ENCODE results near the gene METRN. TPM values are rescaled to one million over a fixed set of nuclear protein-coding genes. Genes with fewer than 3 reads are reported as not detected.

METRN gene
- total RNA-seq, 2 experiments from 2014 or later: 8.2 to 11.0 TPM

- peak within 1 kb of the TSS; percentile 80 for H3K4me3 Mint-ChIP-seq
- H3K27me3 Mint-ChIP-seq (ENCODE audit: low read depth): peaks cover 3% of the 10 kb centered on the region
- CTCF ChIA-PET: no interaction called here
- intact Hi-C loops (cut with micrococcal nuclease): loop anchor here (1.0 to 5.0 kb wide), 5 partner anchors 12 to 291 kb away; partner anchors contain the start of genes ANTKMT, CAPN15, LMF1 and RHOT2
- peaks cover 38% of the 10 kb centered on the region for H3K4me1 Mint-ChIP-seq (ENCODE audit: low read depth)
- H3K36me3 Mint-ChIP-seq (ENCODE audit: low read depth): peaks cover 11% of the 10 kb centered on the region
- H3K27ac Mint-ChIP-seq: peak within 1 kb of the TSS; percentile 19
- peak; percentile 90 for DNase-seq
- H3K9me3 Mint-ChIP-seq: no peaks in the 10 kb centered on the region
Measured at GRCh38 chr16:679814-680624, 34.9 kb upstream of the METRN start, which contains the start of gene STUB1. STUB1 (plus strand) TSS chr16:680410; CDS start chr16:680526, 116 bp downstream.

DNA sequence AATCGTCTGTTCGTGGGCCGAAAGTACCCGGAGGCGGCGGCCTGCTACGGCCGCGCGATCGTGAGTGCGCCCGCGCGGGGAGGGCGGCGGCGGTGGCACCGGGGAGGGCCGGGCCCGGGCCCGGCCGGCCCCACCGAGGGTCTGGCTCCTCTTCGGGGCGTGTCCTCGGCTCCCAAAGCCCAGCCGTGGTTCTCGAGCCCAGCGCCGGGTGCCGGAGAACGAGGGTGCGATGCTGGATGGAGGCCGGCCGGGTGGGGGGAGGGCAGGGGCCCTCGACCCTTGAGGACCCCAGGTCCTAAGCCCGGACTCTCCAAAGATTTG lies 34.3 kb upstream of the METRN start:
- no peak for DNase-seq
- Mint-ChIP-seq H3K4me1 (ENCODE audit: low read depth) (peaks cover 35% of the 10 kb centered on the region), H3K36me3 (ENCODE audit: low read depth) (peaks cover 11% of the 10 kb centered on the region), H3K27me3 (ENCODE audit: low read depth) (no peaks in the 10 kb centered on the region), H3K9me3 (no peaks in the 10 kb centered on the region), H3K4me3 (peak overlapping the region; percentile 80), H3K27ac (no peak overlapping the region)
- CTCF ChIA-PET: no interaction called here
- intact Hi-C loops (cut with micrococcal nuclease): loop anchor here (1.0 to 5.0 kb wide), 5 partner anchors 12 to 290 kb away; partner anchors contain the start of genes ANTKMT, CAPN15, LMF1 and RHOT2

- Mint-ChIP-seq H3K9me3 (no peaks in the 10 kb centered on the region), H3K4me3 (peak overlapping the region; percentile 80), H3K27me3 (ENCODE audit: low read depth) (no peaks in the 10 kb centered on the region), H3K27ac (peak overlapping the region; percentile 50), H3K36me3 (ENCODE audit: low read depth) (peaks cover 11% of the 10 kb centered on the region), H3K4me1 (ENCODE audit: low read depth) (peaks cover 38% of the 10 kb centered on the region)
- CTCF ChIA-PET: no interaction called here
- intact Hi-C loops (cut with micrococcal nuclease): loop anchor here (1.0 to 5.0 kb wide), 5 partner anchors 13 to 290 kb away; partner anchors contain the start of genes ANTKMT, CAPN15, LMF1 and RHOT2
- DNase-seq: no peak
Measured at GRCh38 chr16:680967-681745, 33.8 kb upstream of the METRN start.

DNA sequence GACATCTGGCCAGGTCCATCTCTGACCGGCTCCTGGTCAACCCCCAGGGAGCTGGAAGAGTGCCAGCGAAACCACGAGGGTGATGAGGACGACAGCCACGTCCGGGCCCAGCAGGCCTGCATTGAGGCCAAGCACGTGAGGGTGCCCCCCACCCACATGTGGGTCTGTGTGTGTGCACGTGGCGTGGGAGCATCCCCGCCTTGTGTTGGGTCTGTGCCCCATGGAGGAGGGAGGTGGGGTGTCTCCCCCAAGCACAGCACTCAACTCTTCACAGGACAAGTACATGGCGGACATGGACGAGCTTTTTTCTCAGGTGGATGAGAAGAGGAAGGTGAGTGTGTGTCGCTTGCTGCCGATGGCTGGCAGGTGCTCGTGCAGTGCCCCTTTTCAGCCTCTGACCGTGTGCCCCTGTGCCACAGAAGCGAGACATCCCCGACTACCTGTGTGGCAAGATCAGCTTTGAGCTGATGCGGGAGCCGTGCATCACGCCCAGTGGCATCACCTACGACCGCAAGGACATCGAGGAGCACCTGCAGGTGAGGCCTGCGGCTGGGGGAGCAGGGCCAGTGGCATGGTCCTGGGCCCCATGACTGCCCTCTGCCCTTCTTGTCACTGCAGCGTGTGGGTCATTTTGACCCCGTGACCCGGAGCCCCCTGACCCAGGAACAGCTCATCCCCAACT lies 33.0 kb upstream of the METRN start:
- Mint-ChIP-seq H3K36me3 (ENCODE audit: low read depth) (peaks cover 11% of the 10 kb centered on the region), H3K9me3 (no peaks in the 10 kb centered on the region), H3K27ac (peak overlapping the region; percentile 50), H3K4me3 (peak overlapping the region; percentile 80), H3K27me3 (ENCODE audit: low read depth) (no peaks in the 10 kb centered on the region), H3K4me1 (ENCODE audit: low read depth) (peaks cover 34% of the 10 kb centered on the region)
- no peak for DNase-seq
- CTCF ChIA-PET: no interaction called here
- intact Hi-C loops (cut with micrococcal nuclease): loop anchor here (2.0 to 5.0 kb wide), 3 partner anchors 40 to 289 kb away; partner anchors contain the start of genes ANTKMT, CAPN15 and LMF1

DNA sequence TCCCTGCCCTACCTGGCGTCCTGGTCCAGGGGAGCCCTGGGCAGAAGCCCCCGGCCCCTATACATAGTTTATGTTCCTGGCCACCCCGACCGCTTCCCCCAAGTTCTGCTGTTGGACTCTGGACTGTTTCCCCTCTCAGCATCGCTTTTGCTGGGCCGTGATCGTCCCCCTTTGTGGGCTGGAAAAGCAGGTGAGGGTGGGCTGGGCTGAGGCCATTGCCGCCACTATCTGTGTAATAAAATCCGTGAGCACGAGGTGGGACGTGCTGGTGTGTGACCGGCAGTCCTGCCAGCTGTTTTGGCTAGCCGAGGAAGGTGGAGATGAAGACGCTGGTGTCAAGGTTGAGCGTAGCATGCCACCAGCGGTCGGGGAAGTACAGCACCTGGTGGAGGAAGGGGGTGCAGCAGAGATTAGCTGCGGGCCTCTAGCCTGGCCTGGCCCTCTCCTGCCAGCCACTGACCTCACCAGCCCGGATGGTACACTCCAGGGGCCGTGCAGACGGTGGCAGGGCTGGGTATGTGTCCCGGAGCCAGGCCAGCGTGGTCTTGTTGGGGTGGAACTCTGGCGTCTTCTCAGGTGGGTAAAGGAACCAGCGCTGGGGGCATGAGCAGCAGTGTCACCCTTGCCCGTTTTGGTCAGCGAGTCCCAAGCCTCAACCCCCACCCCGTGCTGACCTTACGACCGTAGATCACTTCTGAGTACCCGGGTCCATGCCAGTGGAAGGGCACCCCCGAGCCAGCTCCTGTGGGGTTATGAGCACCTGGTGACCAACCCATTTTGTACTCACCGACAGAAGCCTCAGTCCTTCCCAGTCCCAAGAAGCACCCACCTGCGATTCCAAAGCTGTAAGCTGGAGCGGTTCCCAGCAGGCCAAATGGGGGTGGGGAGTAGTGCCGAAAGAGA lies 32.2 kb upstream of the METRN start:
- H3K27me3 Mint-ChIP-seq (ENCODE audit: low read depth): no peaks in the 10 kb centered on the region
- H3K9me3 Mint-ChIP-seq: no peaks in the 10 kb centered on the region
- peaks cover 32% of the 10 kb centered on the region for H3K4me1 Mint-ChIP-seq (ENCODE audit: low read depth)
- intact Hi-C loops (cut with micrococcal nuclease): loop anchor here (5.0 kb wide), 2 partner anchors 40 to 155 kb away; partner anchors contain the start of genes ANTKMT and CAPN15
- H3K36me3 Mint-ChIP-seq (ENCODE audit: low read depth): peaks cover 12% of the 10 kb centered on the region
- H3K4me3 Mint-ChIP-seq: peak overlapping the region; percentile 80
- no peak for DNase-seq
- CTCF ChIA-PET: no interaction called here
- peak overlapping the region; percentile 31 for H3K27ac Mint-ChIP-seq

- intact Hi-C loops (cut with micrococcal nuclease): loop anchor here (2.0 to 5.0 kb wide), 3 partner anchors 39 to 156 kb away; partner anchors contain the start of genes ANTKMT, CAPN15 and METTL26
- Mint-ChIP-seq H3K27ac (no peak overlapping the region), H3K4me1 (ENCODE audit: low read depth) (peaks cover 35% of the 10 kb centered on the region), H3K36me3 (ENCODE audit: low read depth) (peaks cover 12% of the 10 kb centered on the region), H3K9me3 (no peaks in the 10 kb centered on the region), H3K27me3 (ENCODE audit: low read depth) (no peaks in the 10 kb centered on the region), H3K4me3 (peak overlapping the region; percentile 80)
- DNase-seq: no peak
- CTCF ChIA-PET: no interaction called here
Measured at GRCh38 chr16:683396-684070, 31.4 kb upstream of the METRN start.

DNA sequence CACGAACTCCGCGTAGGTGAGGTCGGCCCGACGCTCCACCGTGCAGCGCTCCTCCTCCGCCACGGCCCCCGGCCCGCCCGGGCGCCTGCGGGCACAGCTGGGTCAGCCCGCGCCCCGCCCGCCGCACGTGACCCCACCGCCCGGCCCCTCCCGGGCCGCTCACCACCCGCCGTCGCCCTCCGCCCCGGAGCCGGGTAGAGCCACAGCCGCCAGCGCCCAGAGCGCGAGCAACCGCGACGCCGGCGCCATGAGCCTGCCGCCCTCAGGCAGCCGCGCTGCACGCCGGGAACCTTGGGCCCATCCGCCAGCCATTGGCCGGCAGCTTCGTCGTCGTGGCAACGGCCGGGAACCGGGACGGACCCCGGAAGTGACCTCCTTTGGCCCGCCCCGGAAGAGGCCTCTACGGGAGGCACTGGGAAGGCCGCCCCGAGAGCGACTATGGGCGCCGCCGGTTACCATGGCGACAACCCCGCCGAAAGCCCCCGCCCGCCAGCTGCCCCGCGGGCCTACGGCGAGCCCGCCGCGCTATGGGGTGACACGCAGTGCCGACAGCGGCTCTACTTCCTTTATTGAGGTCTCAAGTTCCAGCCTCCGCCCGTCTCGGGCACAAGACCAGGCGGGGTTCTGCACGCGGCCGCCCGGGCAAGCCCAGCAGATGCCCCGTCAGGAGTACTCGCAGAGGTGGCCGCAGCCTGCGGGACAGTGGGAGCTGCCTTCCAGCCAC lies 30.7 kb upstream of the METRN start, which contains the start of gene JMJD8:
Gene JMJD8 (minus strand): TSS at position 264 of the 724 bp plus-strand sequence. CDS start 15 bp downstream, at position 249.
- H3K4me3 Mint-ChIP-seq: peak within 1 kb of the TSS; percentile 80
- H3K9me3 Mint-ChIP-seq: no peaks in the 10 kb centered on the region
- no peaks in the 10 kb centered on the region for H3K27me3 Mint-ChIP-seq (ENCODE audit: low read depth)
- intact Hi-C loops (cut with micrococcal nuclease): loop anchor here (2.0 to 5.0 kb wide), 3 partner anchors 38 to 157 kb away; partner anchors contain the start of genes ANTKMT, CAPN15 and METTL26
- peaks cover 42% of the 10 kb centered on the region for H3K4me1 Mint-ChIP-seq (ENCODE audit: low read depth)
- peak within 1 kb of the TSS; percentile 46 for H3K27ac Mint-ChIP-seq
- peak; percentile 98 for DNase-seq
- H3K36me3 Mint-ChIP-seq (ENCODE audit: low read depth): peaks cover 12% of the 10 kb centered on the region
- CTCF ChIA-PET: no interaction called here

DNA sequence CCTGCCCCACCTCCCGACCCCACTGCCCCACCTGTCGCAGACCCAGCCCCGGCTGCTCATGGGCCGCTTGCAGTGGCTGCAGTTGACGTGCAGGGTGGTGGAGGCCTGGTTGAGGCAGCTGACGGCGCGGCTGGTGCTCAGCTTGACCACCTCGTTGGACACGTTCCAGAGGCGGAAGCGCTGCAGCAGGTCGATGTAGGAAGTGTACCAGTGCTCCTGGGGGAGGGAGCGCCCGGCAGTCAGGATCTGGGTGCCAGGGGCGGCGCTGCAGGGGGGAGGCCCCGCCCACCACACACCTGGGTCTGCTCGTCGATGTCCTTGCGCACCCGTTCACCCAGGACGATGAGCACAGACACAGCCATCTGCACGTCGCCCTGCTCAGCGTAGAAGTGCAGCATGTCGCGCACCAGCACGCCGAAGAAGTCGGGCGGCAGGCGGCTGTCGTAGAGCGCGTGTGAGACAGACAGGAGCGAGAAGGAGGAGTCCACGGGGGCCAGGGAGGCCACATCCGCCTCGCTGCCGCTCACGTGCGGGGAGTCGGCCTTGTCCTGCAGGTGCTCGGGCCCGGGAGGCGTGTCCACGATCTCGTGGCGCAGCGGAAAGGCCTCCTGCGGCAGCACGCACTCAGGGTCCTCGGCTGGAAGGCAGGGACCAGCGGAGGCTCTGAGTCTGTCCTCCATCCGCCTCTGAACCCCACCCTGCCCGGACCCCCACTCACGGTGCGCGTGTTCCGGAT lies 29.8 kb upstream of the METRN start:
- no peak overlapping the region for H3K27ac Mint-ChIP-seq

GRCh38 chr16:685967-686366 lies 29.0 kb upstream of the METRN start:
- DNase-seq: no peak
- H3K36me3 Mint-ChIP-seq (ENCODE audit: low read depth): peaks cover 12% of the 10 kb centered on the region
- CTCF ChIA-PET: no interaction called here
- H3K27ac Mint-ChIP-seq: no peak overlapping the region
- no peaks in the 10 kb centered on the region for H3K27me3 Mint-ChIP-seq (ENCODE audit: low read depth)
- peaks cover 53% of the 10 kb centered on the region for H3K4me1 Mint-ChIP-seq (ENCODE audit: low read depth)
- H3K4me3 Mint-ChIP-seq: peak overlapping the region; percentile 29
- no peaks in the 10 kb centered on the region for H3K9me3 Mint-ChIP-seq
- intact Hi-C loops (cut with micrococcal nuclease): loop anchor here (2.0 kb wide), 1 partner anchor 49 kb away; the partner anchor contains the start of gene METTL26

More for the DNA sequence above, 29.8 kb upstream of the METRN start:
- no peaks in the 10 kb centered on the region for H3K27me3 Mint-ChIP-seq (ENCODE audit: low read depth)
- H3K4me3 Mint-ChIP-seq: no peak overlapping the region
- no peak for DNase-seq
- peaks cover 48% of the 10 kb centered on the region for H3K4me1 Mint-ChIP-seq (ENCODE audit: low read depth)
- no peaks in the 10 kb centered on the region for H3K9me3 Mint-ChIP-seq
- H3K36me3 Mint-ChIP-seq (ENCODE audit: low read depth): peaks cover 12% of the 10 kb centered on the region
- intact Hi-C loops (cut with micrococcal nuclease): loop anchor here (2.0 to 5.0 kb wide), 3 partner anchors 37 to 158 kb away; partner anchors contain the start of genes ANTKMT, CAPN15 and METTL26
- CTCF ChIA-PET: no interaction called here

All from activated naive CD4-positive, alpha-beta T cell treated with anti-CD3 and anti-CD28 coated beads for 36 hours (primary cell).